SK-N-SH treated with all-trans-retinoic acid at 6 μM for 48 hours (cell line): ENCODE results near the gene RNF145.

Experiments
- ATAC-seq: fragments of 200-7000 bp; cut with Tn5 transposase; 3 replicates; pipeline ENCODE4 v1.9.1; 2020; ENCODE audit warnings: mild to moderate bottlenecking, moderate library complexity
- ARNTL ChIP-seq: fragments of 450-650 bp; formaldehyde crosslinking; IDR thresholded peaks from 2 replicates; pipeline ENCODE4 v1.5.0; 2020; ENCODE audit warnings: low read depth, mild to moderate bottlenecking, moderate library complexity, borderline replicate concordance
- BACH2 ChIP-seq: fragments of 250-450 bp; sonication (Bioruptor Pico); IDR thresholded peaks from 2 replicates; pipeline ENCODE4 v1.9.0; 2021; ENCODE audit warnings: mild to moderate bottlenecking, borderline replicate concordance
- CSDC2 ChIP-seq: fragments of 250-450 bp; sonication (Bioruptor Pico); IDR thresholded peaks from 2 replicates; pipeline ENCODE4 v1.5.0; 2020; ENCODE audit warnings: mild to moderate bottlenecking, moderate library complexity
- CSRNP3 ChIP-seq: fragments of 250-450 bp; sonication (Bioruptor Pico); IDR thresholded peaks from 2 replicates; pipeline ENCODE4 v1.5.1; 2021; ENCODE audit warnings: mild to moderate bottlenecking, moderate library complexity
- ESRRG ChIP-seq: fragments of 250-450 bp; sonication (Bioruptor Pico); IDR thresholded peaks from 2 replicates; pipeline ENCODE4 v1.6.1; 2021; ENCODE audit warnings: mild to moderate bottlenecking
- GLIS3 ChIP-seq: fragments of 250-450 bp; sonication (Bioruptor Pico); IDR thresholded peaks from 2 replicates; pipeline ENCODE4 v1.5.0; 2020; ENCODE audit warnings: mild to moderate bottlenecking, moderate library complexity
- ISL1 ChIP-seq: fragments of 250-450 bp; sonication (Bioruptor Pico); IDR thresholded peaks from 2 replicates; pipeline ENCODE4 v2.1.2; 2022; ENCODE audit warnings: mild to moderate bottlenecking, moderate library complexity
- OSR1 ChIP-seq: fragments of 250-450 bp; sonication (Bioruptor Pico); IDR thresholded peaks from 2 replicates; pipeline ENCODE4 v1.8.0; 2022; ENCODE audit warnings: moderate library complexity, mild to moderate bottlenecking, inconsistent platforms
- PATZ1 ChIP-seq: fragments of 250-450 bp; sonication (Bioruptor Pico); IDR thresholded peaks from 2 replicates; pipeline ENCODE4 v1.8.0; 2020; ENCODE audit warnings: mild to moderate bottlenecking, moderate library complexity, borderline replicate concordance
- PPARA ChIP-seq: fragments of 250-450 bp; sonication (Bioruptor Pico); IDR thresholded peaks from 2 replicates; pipeline ENCODE4 v1.5.0; 2020; ENCODE audit warnings: mild to moderate bottlenecking, borderline replicate concordance
- RARB ChIP-seq: fragments of 250-450 bp; sonication (Bioruptor Pico); IDR thresholded peaks from 2 replicates; pipeline ENCODE4 v1.8.0; 2021; ENCODE audit warnings: mild to moderate bottlenecking, moderate library complexity
- SNAI2 ChIP-seq: fragments of 250-450 bp; sonication (Bioruptor Pico); IDR thresholded peaks from 2 replicates; pipeline ENCODE4 v1.5.0; 2020; ENCODE audit warnings: mild to moderate bottlenecking, moderate library complexity
- TCF4 ChIP-seq: fragments of 250-450 bp; sonication (Bioruptor Pico); IDR thresholded peaks from 2 replicates; pipeline ENCODE4 v1.8.0; 2021; ENCODE audit warnings: mild to moderate bottlenecking, moderate library complexity, borderline replicate concordance
- TOX ChIP-seq: fragments of 250-450 bp; sonication (Bioruptor Pico); IDR thresholded peaks from 2 replicates; pipeline ENCODE4 v1.8.0; 2021; ENCODE audit warnings: mild to moderate bottlenecking, moderate library complexity, borderline replicate concordance
- TSHZ2 ChIP-seq: fragments of 250-450 bp; sonication (Bioruptor Pico); IDR thresholded peaks from 2 replicates; pipeline ENCODE4 v1.5.0; 2020; ENCODE audit warnings: mild to moderate bottlenecking, moderate library complexity
- ZC3H10 ChIP-seq: fragments of 250-450 bp; sonication (Bioruptor Pico); IDR thresholded peaks from 2 replicates; pipeline ENCODE4 v1.5.1; 2021; ENCODE audit warnings: mild to moderate bottlenecking, moderate library complexity
- ZFP3 ChIP-seq: fragments of 250-450 bp; sonication (Bioruptor Pico); IDR thresholded peaks from 2 replicates; pipeline ENCODE4 v1.5.0; 2020; ENCODE audit warnings: mild to moderate bottlenecking, moderate library complexity
- ZFP30 ChIP-seq: fragments of 450-650 bp; formaldehyde crosslinking; IDR thresholded peaks from 2 replicates; pipeline ENCODE4 v1.5.0; 2022; ENCODE audit warnings: mild to moderate bottlenecking, moderate library complexity
- ZNF565 ChIP-seq: fragments of 450-650 bp; formaldehyde crosslinking; conservative IDR thresholded peaks from 2 replicates; pipeline ENCODE4 v1.5.0; 2020; ENCODE audit warnings: low read depth, mild to moderate bottlenecking, moderate library complexity
- ZNF70 ChIP-seq: fragments of 450-650 bp; formaldehyde crosslinking; IDR thresholded peaks from 2 replicates; pipeline ENCODE4 v1.5.0; 2020; ENCODE audit warnings: mild to moderate bottlenecking, moderate library complexity
- ZNF8 ChIP-seq: fragments of 450-650 bp; formaldehyde crosslinking; IDR thresholded peaks from 2 replicates; pipeline ENCODE4 v1.5.0; 2020; ENCODE audit warnings: mild to moderate bottlenecking, moderate library complexity

The RNF145 gene

GRCh38 chr5:159215886-159216285, 6.5 kb upstream of the RNF145 start:
- no peak for TF ChIP-seq PATZ1 (CRISPR knock-in tag)
- no peak for TF ChIP-seq ZNF70 (CRISPR knock-in tag)
- no peak for TF ChIP-seq ARNTL (CRISPR knock-in tag)
- no peak for TF ChIP-seq ESRRG
- TF ChIP-seq ZFP30 (CRISPR knock-in tag), result no peak
- no peak for TF ChIP-seq TOX (CRISPR knock-in tag)
- TF ChIP-seq CSRNP3 (CRISPR knock-in tag), result no peak
- TF ChIP-seq OSR1 (CRISPR knock-in tag), result no peak
- TF ChIP-seq ZNF565, result no peak
- TF ChIP-seq ZFP3 (CRISPR knock-in tag), result no peak
- no peak for TF ChIP-seq CSDC2 (CRISPR knock-in tag)
- TF ChIP-seq TCF4 (CRISPR knock-in tag), result no peak
- TF ChIP-seq ZC3H10, result no peak
- TF ChIP-seq PPARA, result no peak
- no peak for TF ChIP-seq RARB
- no peak for TF ChIP-seq GLIS3 (CRISPR knock-in tag)
- TF ChIP-seq SNAI2 (CRISPR knock-in tag), result no peak
- TF ChIP-seq BACH2 (CRISPR knock-in tag), result no peak
- TF ChIP-seq TSHZ2, result no peak
- TF ChIP-seq ZNF8, result no peak
- TF ChIP-seq, all 23 proteins: peak for 0
- no peak for ATAC-seq

- ATAC-seq, result no peak
- TF ChIP-seq GLIS3 (CRISPR knock-in tag) (no peak), ZNF70 (CRISPR knock-in tag) (no peak), ZNF565 (no peak), PATZ1 (CRISPR knock-in tag) (no peak), CSDC2 (CRISPR knock-in tag) (no peak), PPARA (no peak), ISL1 (no peak), ZFP3 (CRISPR knock-in tag) (no peak), OSR1 (CRISPR knock-in tag) (no peak), BACH2 (CRISPR knock-in tag) (no peak), TSHZ2 (no peak), SNAI2 (CRISPR knock-in tag) (no peak), ZC3H10 (no peak), ZFP30 (CRISPR knock-in tag) (no peak), TOX (CRISPR knock-in tag) (no peak), RARB (no peak), CSRNP3 (CRISPR knock-in tag) (no peak), ARNTL (CRISPR knock-in tag) (no peak)
Observed at GRCh38 chr5:159214486-159215271, 5.3 kb upstream of the RNF145 start.
